Endothelial cell of umbilical vein (primary cell): ENCODE data around the gene KIF1C.

Experiments
- CTCF ChIP-seq, 2 donors: IDR thresholded peaks; 1 replicate in 1 of 2; 2 replicates in 1 of 2; pipeline ENCODE4 v1.5.1; 2011; ENCODE audit warnings: low read length in 2 of 2, mild to moderate bottlenecking in 2 of 2, moderate library complexity in 2 of 2, control low read depth in 1 of 2, inconsistent platforms in 1 of 2, low read depth in 1 of 2; ENCODE audit not compliant: insufficient read depth in 1 of 2; ENCODE audit errors: extremely low read depth in 1 of 2
- EZH2 ChIP-seq: IDR thresholded peaks from 2 replicates; pipeline ENCODE4 v1.6.1; 2012; ENCODE audit warnings: borderline replicate concordance, low read depth, mild to moderate bottlenecking, moderate library complexity, low read length, inconsistent platforms; ENCODE audit not compliant: severe bottlenecking
- FOS ChIP-seq: IDR thresholded peaks from 2 replicates; pipeline ENCODE4 v1.6.1; 2011; ENCODE audit warnings: mild to moderate bottlenecking, low read length, moderate library complexity, borderline replicate concordance; ENCODE audit not compliant: insufficient read depth
- GATA2 ChIP-seq: IDR thresholded peaks from 2 replicates; pipeline ENCODE4 v1.7.0; 2011; ENCODE audit warnings: low read depth, mild to moderate bottlenecking, moderate library complexity, mixed read lengths, low read length; ENCODE audit not compliant: insufficient read length, insufficient read depth
- JUN ChIP-seq: IDR thresholded peaks from 2 replicates; pipeline ENCODE4 v1.6.1; 2011; ENCODE audit warnings: borderline replicate concordance, low read depth; ENCODE audit not compliant: insufficient read length, insufficient read depth
- MAX ChIP-seq: IDR thresholded peaks from 2 replicates; pipeline ENCODE4 v1.6.1; 2011; ENCODE audit not compliant: insufficient read depth, insufficient read length
- MYC ChIP-seq: IDR thresholded peaks from one replicate; pipeline ENCODE4 v1.6.1; 2011; ENCODE audit warnings: mild to moderate bottlenecking, low read depth, low read length
- POLR2A ChIP-seq: IDR thresholded peaks from 2 replicates; pipeline ENCODE4 v1.6.1; 2012; ENCODE audit warnings: low read depth, mild to moderate bottlenecking, control low read depth, low read length
- POLR2AphosphoS5 ChIP-seq: IDR thresholded peaks from 2 replicates; pipeline ENCODE4 v1.6.1; 2012; ENCODE audit warnings: low read depth, mild to moderate bottlenecking, control low read depth, low read length, moderate library complexity; ENCODE audit not compliant: insufficient read depth

- no peak for TF ChIP-seq CTCF (IDR thresholded peaks at IDR 0.05; ENCODE audit: extremely low read depth in 1 of 2, insufficient read depth in 1 of 2, low read depth in 1 of 2, low read length in 2 of 2)
- TF ChIP-seq MYC: no peak
- no peak for TF ChIP-seq POLR2A
- no peak for TF ChIP-seq MAX
- TF ChIP-seq EZH2: no peak
- TF ChIP-seq POLR2AphosphoS5: no peak
- no peak for TF ChIP-seq JUN
- TF ChIP-seq GATA2: no peak
- no peak for TF ChIP-seq FOS
Measured at GRCh38 chr17:4982305-4982704, 15.4 kb upstream of the KIF1C start.
